Parathyroid adenoma (tissue), 2 donors: ENCODE results near the gene NKAIN2.

Experiments used
- H2AFZ ChIP-seq: fragments of 300-600 bp; sonication (generic); one replicate; pipeline ENCODE4 v1.7.0; 2017; ENCODE audit warnings: antibody characterized with exemption, mild to moderate bottlenecking
- H3K27ac ChIP-seq: fragments of 300-600 bp; sonication (generic); one replicate; pipeline ENCODE4 v1.7.0; 2017
- H3K27me3 ChIP-seq: fragments of 300-600 bp; sonication (generic); one replicate; pipeline ENCODE4 v1.7.0; 2017; ENCODE audit warnings: low read length; ENCODE audit not compliant: control insufficient read depth, insufficient read depth
- H3K36me3 ChIP-seq: fragments of 300-600 bp; sonication (generic); one replicate; pipeline ENCODE4 v1.7.0; 2017; ENCODE audit warnings: low read length; ENCODE audit not compliant: control insufficient read depth, insufficient read depth
- H3K4me1 ChIP-seq: fragments of 300-600 bp; sonication (generic); one replicate; pipeline ENCODE4 v1.7.0; 2017; ENCODE audit warnings: control low read depth
- H3K4me2 ChIP-seq: fragments of 300-600 bp; sonication (generic); one replicate; pipeline ENCODE4 v1.7.0; 2017; ENCODE audit warnings: low read length
- H3K4me3 ChIP-seq: fragments of 300-600 bp; sonication (generic); one replicate; pipeline ENCODE4 v1.7.0; 2017; ENCODE audit warnings: low read depth, low read length
- H3K79me2 ChIP-seq: fragments of 300-600 bp; sonication (generic); one replicate; pipeline ENCODE4 v1.7.0; 2017; ENCODE audit warnings: control low read depth
- H3K9ac ChIP-seq: fragments of 300-600 bp; sonication (generic); one replicate; pipeline ENCODE4 v1.7.0; 2017; ENCODE audit warnings: mild to moderate bottlenecking
- H3K9me3 ChIP-seq: fragments of 300-600 bp; sonication (generic); one replicate; pipeline ENCODE4 v1.7.0; 2017; ENCODE audit warnings: low read length; ENCODE audit not compliant: control insufficient read depth
- TF ChIP-seq, protein P1 (sequence below): fragments of 300-600 bp; sonication (generic); IDR thresholded peaks from one replicate; pipeline ENCODE4 v1.7.0; 2017; ENCODE audit warnings: antibody characterized with exemption, mild to moderate bottlenecking
- donor health status: primary hyperparathyroidism.

NKAIN2 gene

DNA sequence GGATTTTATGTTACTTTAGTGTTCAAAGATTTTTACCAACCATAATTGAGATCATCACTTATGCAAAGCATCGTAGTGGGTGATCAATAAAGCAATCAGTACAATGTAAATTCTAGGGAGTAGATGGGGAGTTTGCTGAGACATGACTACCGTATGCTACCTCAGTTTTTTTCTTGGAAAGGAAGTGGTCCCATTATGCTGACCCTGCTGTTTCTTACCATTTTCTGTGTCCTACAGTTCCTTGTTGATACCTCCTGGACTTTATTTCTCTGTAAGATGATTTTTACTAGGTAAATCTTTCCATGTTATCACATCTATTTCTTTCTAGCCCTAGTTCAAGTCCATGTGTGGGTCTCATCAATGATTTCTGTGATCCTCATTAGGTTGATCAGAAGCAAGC, 19.3 kb upstream of the NKAIN2 start:
- no peak overlapping the region for H3K4me3 ChIP-seq
- no peaks in the 10 kb centered on the region for H3K79me2 ChIP-seq
- TF ChIP-seq, protein P1, sequence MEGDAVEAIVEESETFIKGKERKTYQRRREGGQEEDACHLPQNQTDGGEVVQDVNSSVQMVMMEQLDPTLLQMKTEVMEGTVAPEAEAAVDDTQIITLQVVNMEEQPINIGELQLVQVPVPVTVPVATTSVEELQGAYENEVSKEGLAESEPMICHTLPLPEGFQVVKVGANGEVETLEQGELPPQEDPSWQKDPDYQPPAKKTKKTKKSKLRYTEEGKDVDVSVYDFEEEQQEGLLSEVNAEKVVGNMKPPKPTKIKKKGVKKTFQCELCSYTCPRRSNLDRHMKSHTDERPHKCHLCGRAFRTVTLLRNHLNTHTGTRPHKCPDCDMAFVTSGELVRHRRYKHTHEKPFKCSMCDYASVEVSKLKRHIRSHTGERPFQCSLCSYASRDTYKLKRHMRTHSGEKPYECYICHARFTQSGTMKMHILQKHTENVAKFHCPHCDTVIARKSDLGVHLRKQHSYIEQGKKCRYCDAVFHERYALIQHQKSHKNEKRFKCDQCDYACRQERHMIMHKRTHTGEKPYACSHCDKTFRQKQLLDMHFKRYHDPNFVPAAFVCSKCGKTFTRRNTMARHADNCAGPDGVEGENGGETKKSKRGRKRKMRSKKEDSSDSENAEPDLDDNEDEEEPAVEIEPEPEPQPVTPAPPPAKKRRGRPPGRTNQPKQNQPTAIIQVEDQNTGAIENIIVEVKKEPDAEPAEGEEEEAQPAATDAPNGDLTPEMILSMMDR, result no peak
- H2AFZ ChIP-seq, result no peak overlapping the region
- H3K9me3 ChIP-seq, result no peaks in the 10 kb centered on the region
- no peaks in the 10 kb centered on the region for H3K36me3 ChIP-seq
- no peak overlapping the region for H3K27ac ChIP-seq
- no peaks in the 10 kb centered on the region for H3K4me1 ChIP-seq
- no peak overlapping the region for H3K4me2 ChIP-seq
- no peak overlapping the region for H3K9ac ChIP-seq
- H3K27me3 ChIP-seq, result no peaks in the 10 kb centered on the region

DNA sequence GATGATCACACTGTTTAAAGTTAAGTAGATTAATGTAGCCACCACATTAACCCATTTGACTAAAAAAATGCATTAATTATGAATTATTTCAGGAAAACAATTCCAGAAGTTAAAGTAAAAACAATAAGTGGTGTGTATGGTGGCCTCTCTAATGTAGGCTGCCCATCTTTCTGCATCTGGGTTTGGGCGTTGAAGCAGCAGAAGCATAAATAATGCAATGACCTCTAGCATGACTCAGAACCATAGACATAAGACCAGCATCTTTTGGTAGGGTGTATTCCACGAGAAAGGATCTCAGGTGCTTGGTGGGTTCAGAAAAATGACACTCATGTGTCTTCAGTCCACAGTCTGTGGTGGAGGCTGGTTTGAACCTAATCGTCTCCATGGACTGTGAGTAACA, 18.6 kb upstream of the NKAIN2 start:
- TF ChIP-seq, protein P1, result no peak
- Histone ChIP-seq H3K9ac (no peak overlapping the region), H3K4me1 (no peaks in the 10 kb centered on the region), H2AFZ (no peak overlapping the region), H3K36me3 (no peaks in the 10 kb centered on the region), H3K27me3 (no peaks in the 10 kb centered on the region), H3K79me2 (no peaks in the 10 kb centered on the region), H3K27ac (no peak overlapping the region), H3K4me2 (no peak overlapping the region), H3K4me3 (no peak overlapping the region), H3K9me3 (no peaks in the 10 kb centered on the region)

- Histone ChIP-seq H3K4me2 (no peak overlapping the region), H3K4me3 (no peak overlapping the region), H3K9me3 (no peaks in the 10 kb centered on the region), H3K36me3 (no peaks in the 10 kb centered on the region), H3K9ac (no peak overlapping the region), H3K79me2 (no peaks in the 10 kb centered on the region), H2AFZ (no peak overlapping the region), H3K27ac (no peak overlapping the region), H3K27me3 (no peaks in the 10 kb centered on the region), H3K4me1 (no peaks in the 10 kb centered on the region)
- TF ChIP-seq, protein P1, result no peak
These were observed 15.3 kb upstream of the NKAIN2 start for GRCh38 chr6:123788319-123788718.

DNA sequence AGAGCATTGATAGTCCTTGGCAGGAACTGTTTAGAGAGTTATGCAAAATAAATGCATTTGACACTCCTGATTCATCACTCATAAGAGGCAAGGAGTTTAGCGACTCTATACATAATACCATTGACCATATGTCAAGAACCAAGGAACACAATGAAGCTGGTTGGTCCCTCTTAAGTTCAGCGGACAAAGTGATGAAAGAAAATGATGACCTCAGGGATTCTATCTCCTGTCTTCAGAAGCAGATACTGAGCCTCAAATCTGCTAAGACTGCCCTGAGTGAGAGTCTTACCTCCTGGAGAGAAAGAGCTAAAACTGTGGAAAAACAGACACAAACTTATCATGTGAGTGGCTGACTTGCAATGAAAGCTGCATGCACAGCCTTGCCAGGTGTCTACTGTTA, 9.5 kb upstream of the NKAIN2 start:
- TF ChIP-seq, protein P1, result no peak
- no peak overlapping the region for H3K4me3 ChIP-seq
- H3K27ac ChIP-seq, result no peak overlapping the region
- no peaks in the 10 kb centered on the region for H3K36me3 ChIP-seq
- H3K27me3 ChIP-seq, result no peaks in the 10 kb centered on the region
- no peak overlapping the region for H3K4me2 ChIP-seq
- H3K4me1 ChIP-seq, result no peaks in the 10 kb centered on the region
- H3K9ac ChIP-seq, result no peak overlapping the region
- no peaks in the 10 kb centered on the region for H3K79me2 ChIP-seq
- H3K9me3 ChIP-seq, result no peaks in the 10 kb centered on the region
- no peak overlapping the region for H2AFZ ChIP-seq

- Histone ChIP-seq H3K9ac (no peak overlapping the region), H3K27ac (no peak overlapping the region), H3K36me3 (no peaks in the 10 kb centered on the region), H3K4me1 (no peaks in the 10 kb centered on the region), H3K9me3 (no peaks in the 10 kb centered on the region), H3K79me2 (no peaks in the 10 kb centered on the region), H3K27me3 (no peaks in the 10 kb centered on the region), H3K4me3 (no peak overlapping the region), H3K4me2 (no peak overlapping the region), H2AFZ (no peak overlapping the region)
- TF ChIP-seq, protein P1, result no peak
These were observed 8.9 kb upstream of the NKAIN2 start for GRCh38 chr6:123794799-123795198.
